Thyroid gland (tissue), 4 donors: Measurements from ENCODE around the gene PTPRG. TPM values are rescaled to one million over a fixed set of nuclear protein-coding genes. Genes with fewer than 3 reads are reported as not detected.

Source experiments
- DNase-seq, 2 donors: peaks; one replicate each; pipeline ENCODE4 v3.0.0-alpha.2; 2019
- H3K27ac ChIP-seq, 3 donors: fragments of 200-600 bp; sonication (generic); 1 replicate in 2 of 3; 2 replicates in 1 of 3; pipeline ENCODE4 v1.5.1; 2016 to 2019; ENCODE audit warnings: mild to moderate bottlenecking in 1 of 3, moderate library complexity in 1 of 3
- H3K27me3 ChIP-seq: fragments of 200-600 bp; sonication (generic); one replicate; pipeline ENCODE4 v1.5.1; 2019
- H3K36me3 ChIP-seq, 2 donors: fragments of 200-600 bp; sonication (generic); one replicate each; pipeline ENCODE4 v1.5.1; 2016 to 2019
- H3K4me1 ChIP-seq, 2 donors: fragments of 200-600 bp; sonication (generic); one replicate each; pipeline ENCODE4 v1.5.1; 2017 to 2019
- H3K4me3 ChIP-seq, 3 donors: fragments of 200-600 bp; sonication (generic); replicated peaks in 1 of 3; 1 replicate in 2 of 3; 2 replicates in 1 of 3; pipeline ENCODE4 v1.5.1; 2016; ENCODE audit warnings: mild to moderate bottlenecking in 1 of 3
- H3K9me3 ChIP-seq: fragments of 200-600 bp; sonication (generic); one replicate; pipeline ENCODE4 v1.5.1; 2017
- POLR2A ChIP-seq, 2 donors: fragments of 450-650 bp; IDR thresholded peaks; one replicate each; pipeline ENCODE4 v1.6.1; 2017; ENCODE audit warnings: antibody characterized with exemption in 2 of 2, mild to moderate bottlenecking in 2 of 2, moderate library complexity in 1 of 2
- WGBS, 2 donors: methylation state at CpG; one replicate each; pipeline ENCODE4 v1.1.5; 2017; 5-methylcytosine and 5-hydroxymethylcytosine counted together
- intact Hi-C: fragments of 100-400 bp; cut with DNase I; formaldehyde crosslinking; loops from one replicate; pipeline ENCODE4 v1.15.1; 2023
- total RNA-seq, 4 donors: library from RNA; depleted of rRNA; stranded (reverse); fragments of >200 nt; gene quantifications; one replicate each; pipeline ENCODE4 v1.2.3, GENCODE V29; 2016
- TF ChIP-seq, protein P1 (sequence below), 6 experiments: fragments of 200-600 bp in 3 of 6; fragments of 450-650 bp in 3 of 6; sonication (generic) in 3 of 6; IDR thresholded peaks; one replicate each; pipeline ENCODE4 v1.5.1; 2016 to 2019; ENCODE audit warnings: antibody characterized with exemption in 6 of 6, mild to moderate bottlenecking in 2 of 6, inconsistent platforms in 1 of 6, moderate library complexity in 1 of 6

Gene PTPRG
- total RNA-seq, 4 donors from 2014 or later = 81.6 to 207 (median 132) TPM

DNA sequence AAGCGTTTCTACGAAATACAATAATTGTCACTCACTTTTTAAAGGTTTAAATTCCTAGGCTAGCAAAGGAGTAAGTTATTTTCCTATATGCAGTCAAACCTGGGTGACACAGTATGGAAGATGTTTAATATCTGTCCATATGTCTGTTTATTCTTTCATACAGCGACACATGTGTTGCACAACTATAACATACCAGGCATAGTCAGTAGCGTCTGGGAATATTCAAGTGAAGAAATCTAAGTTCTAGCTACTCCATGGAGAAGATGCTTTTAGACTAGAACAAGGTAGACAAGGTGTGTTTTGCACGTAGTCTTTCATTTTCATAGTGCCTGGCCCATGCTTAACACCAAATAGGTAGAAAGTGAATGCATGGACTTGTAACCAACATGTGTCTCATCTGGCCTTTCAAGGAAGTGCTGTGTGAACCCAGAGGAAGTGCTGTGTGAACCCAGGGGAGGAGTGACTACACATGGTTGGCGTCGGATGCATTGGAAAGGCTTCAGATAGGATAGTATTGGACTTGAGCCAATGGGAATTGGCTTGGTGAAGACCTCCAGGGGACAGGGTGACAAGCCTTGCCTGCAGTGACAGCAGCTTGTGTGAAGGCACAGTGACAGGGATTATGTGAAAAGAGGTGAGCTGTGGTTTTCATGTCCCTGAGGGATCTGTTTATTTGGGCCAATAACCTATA lies 267.0 kb downstream of the PTPRG start:
- no peak for TF ChIP-seq POLR2A (IDR thresholded peaks at IDR 0.05)
- TF ChIP-seq, protein P1, sequence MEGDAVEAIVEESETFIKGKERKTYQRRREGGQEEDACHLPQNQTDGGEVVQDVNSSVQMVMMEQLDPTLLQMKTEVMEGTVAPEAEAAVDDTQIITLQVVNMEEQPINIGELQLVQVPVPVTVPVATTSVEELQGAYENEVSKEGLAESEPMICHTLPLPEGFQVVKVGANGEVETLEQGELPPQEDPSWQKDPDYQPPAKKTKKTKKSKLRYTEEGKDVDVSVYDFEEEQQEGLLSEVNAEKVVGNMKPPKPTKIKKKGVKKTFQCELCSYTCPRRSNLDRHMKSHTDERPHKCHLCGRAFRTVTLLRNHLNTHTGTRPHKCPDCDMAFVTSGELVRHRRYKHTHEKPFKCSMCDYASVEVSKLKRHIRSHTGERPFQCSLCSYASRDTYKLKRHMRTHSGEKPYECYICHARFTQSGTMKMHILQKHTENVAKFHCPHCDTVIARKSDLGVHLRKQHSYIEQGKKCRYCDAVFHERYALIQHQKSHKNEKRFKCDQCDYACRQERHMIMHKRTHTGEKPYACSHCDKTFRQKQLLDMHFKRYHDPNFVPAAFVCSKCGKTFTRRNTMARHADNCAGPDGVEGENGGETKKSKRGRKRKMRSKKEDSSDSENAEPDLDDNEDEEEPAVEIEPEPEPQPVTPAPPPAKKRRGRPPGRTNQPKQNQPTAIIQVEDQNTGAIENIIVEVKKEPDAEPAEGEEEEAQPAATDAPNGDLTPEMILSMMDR (IDR thresholded peaks at IDR 0.05) = no peak
- 87 to 88% methylated on average over 7 of the region's 7 CpGs for WGBS, 2 donors
- DNase-seq = no peak
- peaks cover 19 to 36% of the 10 kb centered on the region in 2 donors for H3K4me1 ChIP-seq
- H3K36me3 ChIP-seq = no peaks in the 10 kb centered on the region
- H3K27ac ChIP-seq = no peak overlapping the region
- intact Hi-C loops = no loop called here
- H3K27me3 ChIP-seq = no peaks in the 10 kb centered on the region
- H3K9me3 ChIP-seq = no peaks in the 10 kb centered on the region
- no peak overlapping the region for H3K4me3 ChIP-seq

DNA sequence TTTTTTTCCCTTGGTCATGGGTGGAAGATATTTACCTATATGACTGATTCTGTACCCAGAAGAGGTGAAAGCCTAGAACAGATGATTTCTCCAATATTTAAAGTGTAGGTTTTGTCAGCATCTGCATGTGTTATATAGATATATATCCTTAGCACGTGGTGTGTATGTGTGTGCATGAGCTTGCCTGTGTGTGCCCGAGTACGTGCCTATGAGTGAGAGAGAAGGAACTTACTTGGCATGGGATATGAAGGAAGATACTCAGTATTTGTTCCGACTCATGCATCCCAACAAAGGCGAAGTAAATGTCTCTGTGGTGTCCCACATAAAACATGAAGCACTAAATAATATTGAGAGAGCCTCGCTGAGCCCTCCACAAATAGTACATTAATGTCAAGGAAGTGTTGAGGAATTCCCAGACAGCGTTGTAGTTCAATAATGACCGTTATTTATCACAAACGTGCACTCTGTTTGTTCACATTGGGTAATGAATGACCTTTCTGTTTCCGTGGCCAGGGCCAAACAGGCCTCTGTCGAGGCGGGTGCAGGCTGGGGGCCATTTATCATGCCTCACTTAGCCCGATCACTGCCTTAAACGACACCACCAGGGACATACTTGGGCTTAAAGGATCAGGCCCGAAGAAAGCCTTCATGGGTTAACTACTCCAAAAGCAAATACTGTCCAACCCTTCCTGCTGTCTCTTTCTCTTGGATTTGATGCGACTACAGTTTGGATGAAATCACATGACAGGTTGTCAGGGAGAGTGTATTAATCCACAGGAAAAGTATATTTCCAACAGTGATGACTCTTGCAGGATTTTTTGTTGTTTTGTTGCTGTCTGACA lies 267.7 kb downstream of the PTPRG start:
- Histone ChIP-seq H3K27me3 (no peaks in the 10 kb centered on the region), H3K4me1 (peaks cover 17 to 33% of the 10 kb centered on the region in 2 donors), H3K9me3 (no peaks in the 10 kb centered on the region), H3K27ac (peak overlapping the region; percentile 50 to 54 (median 52)), H3K4me3 (no peak overlapping the region), H3K36me3 (no peaks in the 10 kb centered on the region)
- intact Hi-C loops = no loop called here
- TF ChIP-seq, protein P1 (IDR thresholded peaks at IDR 0.05) = no peak
- TF ChIP-seq POLR2A (IDR thresholded peaks at IDR 0.05) = no peak
- no peak for DNase-seq
- WGBS, 2 donors = 69 to 81% methylated on average over 16 of the region's 16 CpGs

DNA sequence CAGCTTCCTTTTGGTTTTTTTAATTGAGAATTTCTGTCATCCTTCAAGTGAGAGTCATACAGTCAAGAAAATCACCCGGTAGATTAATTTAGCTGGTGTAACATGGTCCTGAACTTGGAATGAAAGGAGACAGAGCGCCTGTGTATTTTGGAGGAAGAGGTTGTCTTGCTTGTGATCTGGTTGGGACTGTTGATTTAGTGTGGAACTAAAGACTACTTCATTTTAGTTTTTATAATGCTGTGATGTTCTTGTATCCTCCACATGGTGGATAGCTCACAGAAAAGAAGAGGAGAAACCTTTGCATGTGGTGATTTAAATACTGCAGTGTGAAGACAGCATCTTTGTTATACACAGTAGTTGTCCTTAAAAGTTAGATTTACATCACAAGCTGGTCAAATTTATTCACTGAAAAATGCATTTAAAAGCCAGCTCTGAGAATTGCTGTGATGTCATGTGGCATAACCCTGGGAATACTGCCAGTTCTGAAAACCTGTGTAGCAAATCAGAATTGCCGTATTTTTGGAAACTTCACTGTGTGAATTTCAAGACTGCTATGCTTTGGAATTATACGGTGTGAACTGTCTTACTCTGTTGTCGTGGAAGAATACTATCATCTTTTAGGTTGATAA lies 268.5 kb downstream of the PTPRG start:
- no peaks in the 10 kb centered on the region for H3K36me3 ChIP-seq
- peaks cover 13 to 25% of the 10 kb centered on the region in 2 donors for H3K4me1 ChIP-seq
- 61 to 64% methylated on average over 5 of the region's 5 CpGs for WGBS, 2 donors
- no peaks in the 10 kb centered on the region for H3K27me3 ChIP-seq
- no peak overlapping the region for H3K4me3 ChIP-seq
- peak overlapping the region; percentile 50 to 54 (median 52) for H3K27ac ChIP-seq
- intact Hi-C loops = no loop called here
- H3K9me3 ChIP-seq = no peaks in the 10 kb centered on the region
- TF ChIP-seq POLR2A (IDR thresholded peaks at IDR 0.05) = no peak
- TF ChIP-seq, protein P1 (IDR thresholded peaks at IDR 0.05) = peak in 2 of 6 experiments; percentile 28 to 39
- DNase-seq = no peak

DNA sequence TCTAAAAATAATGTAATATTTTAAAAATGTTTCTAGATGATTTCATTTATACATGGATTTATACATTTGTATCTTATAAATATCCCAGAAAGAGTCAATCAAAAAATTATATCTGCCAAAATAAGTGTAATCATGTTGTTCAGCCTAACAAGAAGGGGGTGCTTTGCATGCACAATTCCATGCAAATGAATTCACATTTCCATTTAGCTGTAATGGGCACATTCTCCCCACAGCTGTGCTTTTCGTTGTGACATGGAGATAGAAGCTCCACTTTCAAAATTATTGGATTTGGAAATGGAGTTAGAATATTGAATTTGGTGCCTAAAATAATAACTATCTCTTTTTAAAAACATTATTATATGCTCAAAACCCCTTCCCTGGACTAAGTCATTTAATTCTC lies 270.6 kb downstream of the PTPRG start:
- H3K9me3 ChIP-seq = no peaks in the 10 kb centered on the region
- TF ChIP-seq, protein P1 (IDR thresholded peaks at IDR 0.05) = no peak
- TF ChIP-seq POLR2A (IDR thresholded peaks at IDR 0.05) = no peak
- intact Hi-C loops = no loop called here
- H3K27me3 ChIP-seq = no peaks in the 10 kb centered on the region
- WGBS, 2 donors = 92 to 95% methylated on average over 1 of the region's 1 CpG
- peaks cover 11 to 22% of the 10 kb centered on the region in 2 donors for H3K4me1 ChIP-seq
- no peak overlapping the region for H3K4me3 ChIP-seq
- no peaks in the 10 kb centered on the region for H3K36me3 ChIP-seq
- no peak overlapping the region for H3K27ac ChIP-seq
- no peak for DNase-seq
